AG09319 (cell line): ENCODE measurements around the gene GRK5.

ENCODE experiments used
- DNase-seq: peaks from one replicate; pipeline ENCODE4 v3.0.0-alpha.2; 2010; ENCODE audit warnings: low read depth; ENCODE audit errors: extremely low read depth
- CTCF ChIP-seq: IDR thresholded peaks from 2 replicates; pipeline ENCODE4 v1.5.1; 2011; ENCODE audit warnings: low read depth, mild to moderate bottlenecking, inconsistent platforms, low read length, moderate library complexity

The GRK5 gene

GRCh38 chr10:119393019-119393418 is 185.6 kb downstream of the GRK5 start:
- DNase-seq = no peak
- no peak for TF ChIP-seq CTCF

GRCh38 chr10:119393421-119393820 is 186.1 kb downstream of the GRK5 start:
- DNase-seq = no peak
- TF ChIP-seq CTCF = no peak

DNA sequence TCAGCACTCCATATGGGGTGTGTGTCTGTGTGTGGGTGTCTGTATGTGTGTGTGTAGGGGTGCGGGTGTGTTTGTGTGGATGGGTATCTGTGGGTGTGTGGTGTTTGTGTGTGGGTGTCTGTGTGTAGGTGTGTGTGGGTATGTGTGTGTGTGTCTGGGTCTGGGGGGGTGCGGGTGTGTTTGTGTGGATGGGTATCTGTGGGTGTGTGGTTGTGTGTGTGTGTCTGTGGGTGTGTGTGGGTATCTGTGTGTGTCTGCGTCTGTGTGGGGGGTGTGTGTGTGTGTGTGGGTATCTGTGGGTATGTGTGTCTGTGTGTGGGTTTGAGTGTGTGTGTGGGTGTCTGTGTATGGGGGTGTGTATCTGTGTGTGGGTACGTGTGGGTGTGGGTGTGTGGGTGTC is 186.5 kb downstream of the GRK5 start:
- no peak for DNase-seq
- no peak for TF ChIP-seq CTCF

- no peak for DNase-seq
- no peak for TF ChIP-seq CTCF
These were observed 187.4 kb downstream of the GRK5 start for GRCh38 chr10:119394657-119395279.

DNA sequence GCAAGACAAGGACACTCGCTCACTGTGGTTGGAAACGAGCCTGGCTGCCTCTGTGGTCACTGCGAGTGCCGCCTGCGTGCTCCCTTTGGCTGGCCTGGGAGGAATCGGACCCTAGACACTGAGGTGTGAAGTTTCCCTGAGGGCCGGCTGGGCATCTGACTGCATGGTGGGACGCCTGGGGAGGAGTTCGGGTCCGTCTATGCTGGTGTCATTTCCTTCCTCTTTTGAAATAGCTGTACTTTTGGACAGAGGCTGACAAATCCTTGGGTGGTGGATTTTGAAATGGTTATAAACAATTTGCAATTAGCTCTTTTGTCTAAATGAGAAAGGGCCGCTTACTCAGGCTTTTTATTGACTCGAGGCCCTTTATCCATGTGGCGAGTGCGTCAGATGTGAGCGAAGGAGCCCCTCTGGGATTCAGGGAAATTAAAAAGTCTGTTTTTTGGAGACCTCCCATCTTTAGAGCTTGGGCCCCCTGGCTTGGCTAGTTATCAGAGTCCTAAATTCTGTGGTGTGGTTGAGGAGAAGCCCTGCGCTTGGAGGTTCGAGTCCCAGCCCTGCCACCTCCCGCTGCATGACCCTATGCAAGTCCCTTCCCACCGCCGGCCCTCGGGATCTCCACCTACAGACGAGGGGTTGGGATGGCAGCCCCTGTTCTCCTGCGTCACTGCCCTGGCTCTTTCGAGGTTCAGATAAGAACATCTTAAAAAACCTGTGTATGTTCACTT is 188.1 kb downstream of the GRK5 start:
- no peak for DNase-seq
- TF ChIP-seq CTCF = no peak

DNA sequence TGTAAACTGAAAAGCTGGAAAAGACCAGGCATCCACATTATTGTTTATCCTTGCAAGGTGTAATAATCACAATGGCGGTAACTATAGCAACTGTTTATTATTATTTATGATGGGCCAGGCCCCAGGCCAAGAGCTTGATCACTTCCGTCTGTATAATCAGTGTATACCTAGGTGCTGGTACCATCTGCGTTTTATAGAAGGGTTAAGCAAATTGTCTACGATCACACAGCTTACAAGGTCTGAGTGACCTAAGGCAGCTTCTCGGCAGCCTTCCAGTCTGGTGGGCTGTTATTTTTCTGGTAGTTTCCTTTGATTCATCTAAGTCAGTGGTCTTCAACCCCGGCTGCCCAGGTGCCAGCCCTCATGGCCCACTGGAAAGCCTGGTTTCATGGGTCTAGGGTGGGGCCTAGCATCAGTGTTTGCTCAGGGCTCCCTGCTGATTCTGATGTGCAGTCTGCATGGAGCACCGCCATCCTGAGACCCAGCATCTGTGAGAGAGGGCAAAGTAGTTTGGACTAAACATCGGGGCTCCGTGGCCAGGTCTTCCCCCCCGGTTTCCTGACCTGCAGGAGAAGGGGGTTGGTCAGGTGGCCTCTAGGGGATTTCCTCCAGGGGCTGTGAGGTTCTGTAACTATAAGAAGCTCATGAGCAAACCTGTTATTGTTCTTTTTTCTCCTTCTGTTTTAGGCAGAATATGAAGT is 188.8 kb downstream of the GRK5 start:
- no peak for TF ChIP-seq CTCF
- DNase-seq = no peak

DNA sequence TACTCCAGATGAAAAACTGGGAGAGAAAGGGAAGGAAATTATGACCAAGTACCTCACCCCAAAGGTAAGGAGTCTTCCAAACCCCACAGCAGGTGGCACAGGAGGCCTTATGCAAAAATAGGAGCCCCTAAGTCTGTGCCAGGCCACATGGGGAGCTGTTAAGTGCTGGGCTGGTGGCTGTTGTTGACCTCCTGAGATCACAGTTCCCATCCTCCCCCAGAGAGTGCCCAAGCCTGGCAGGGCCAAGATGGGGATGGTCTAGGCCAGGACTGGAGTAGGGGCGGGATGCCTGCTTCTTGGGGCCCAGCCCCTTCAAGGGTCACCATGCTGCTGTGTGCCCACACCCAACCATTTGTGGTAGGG is 189.3 kb downstream of the GRK5 start:
- no peak for DNase-seq
- no peak for TF ChIP-seq CTCF
